Measurements from ENCODE around the gene APOC3. TPM values are rescaled to one million over a fixed set of nuclear protein-coding genes. Genes with fewer than 3 reads are reported as not detected.

APOC3 gene
- total RNA-seq, 4 donors from 2014 or later = 2.6 to 36.5 TPM; not detected in 2

- Histone ChIP-seq H3K27me3 (peaks cover 2% of the 10 kb centered on the region), H3K9me3 (no peaks in the 10 kb centered on the region), H3K36me3 (peaks cover 34% of the 10 kb centered on the region), H3K27ac (peak within 1 kb of the TSS; percentile 87), H3K4me1 (peaks cover 25% of the 10 kb centered on the region), H3K4me3 (peak within 1 kb of the TSS; percentile 97)
- WGBS = under 1% methylated on average over 22 of the region's 56 CpGs
- DNase-seq (ENCODE audit: low spot score in 2 of 2) = peak; percentile 92
- TF ChIP-seq POLR2AphosphoS5 (IDR thresholded peaks at IDR 0.05) (peak in 1 of 3 donors; percentile 44), CTCF (IDR thresholded peaks at IDR 0.05) (no peak), POLR2A (IDR thresholded peaks at IDR 0.05) (peak in 1 of 2 donors; percentile 56), EP300 (IDR thresholded peaks at IDR 0.05) (no peak)
Observed at GRCh38 chr11:116787786-116788486, 41.8 kb upstream of the APOC3 start, which contains the start of gene ZPR1. Gene ZPR1, minus strand, starts transcription at chr11:116788023. Its CDS starts 33 bp downstream, at chr11:116787990.

- Histone ChIP-seq H3K4me3 (peak overlapping the region; percentile 97), H3K4me1 (peaks cover 25% of the 10 kb centered on the region), H3K27ac (no peak overlapping the region), H3K9me3 (no peaks in the 10 kb centered on the region), H3K36me3 (peaks cover 28% of the 10 kb centered on the region), H3K27me3 (peaks cover 2% of the 10 kb centered on the region)
- no peak for TF ChIP-seq POLR2A (IDR thresholded peaks at IDR 0.05)
- no peak for TF ChIP-seq EP300 (IDR thresholded peaks at IDR 0.05)
- TF ChIP-seq CTCF (IDR thresholded peaks at IDR 0.05) = no peak
- TF ChIP-seq POLR2AphosphoS5 (IDR thresholded peaks at IDR 0.05) = no peak
- DNase-seq (ENCODE audit: low spot score in 2 of 2) = peak in 1 of 2 donors; percentile 64
- WGBS = 52% methylated on average over 4 of the region's 4 CpGs
Observed at GRCh38 chr11:116788534-116788933, 41.2 kb upstream of the APOC3 start.

GRCh38 chr11:116788975-116789374 lies 40.7 kb upstream of the APOC3 start:
- DNase-seq (ENCODE audit: low spot score in 2 of 2) = no peak
- 87% methylated on average over 3 of the region's 4 CpGs for WGBS
- Histone ChIP-seq H3K4me1 (peaks cover 25% of the 10 kb centered on the region), H3K9me3 (no peaks in the 10 kb centered on the region), H3K27me3 (peaks cover 2% of the 10 kb centered on the region), H3K27ac (no peak overlapping the region), H3K4me3 (no peak overlapping the region), H3K36me3 (peaks cover 24% of the 10 kb centered on the region)
- no peak for TF ChIP-seq POLR2AphosphoS5 (IDR thresholded peaks at IDR 0.05)
- no peak for TF ChIP-seq POLR2A (IDR thresholded peaks at IDR 0.05)
- no peak for TF ChIP-seq CTCF (IDR thresholded peaks at IDR 0.05)
- no peak for TF ChIP-seq EP300 (IDR thresholded peaks at IDR 0.05)

GRCh38 chr11:116790167-116791001 lies 39.3 kb upstream of the APOC3 start:
- TF ChIP-seq EP300 (IDR thresholded peaks at IDR 0.05) = no peak
- WGBS = 86% methylated on average over 30 of the region's 53 CpGs

GRCh38 chr11:116791002-116791812 lies 38.5 kb upstream of the APOC3 start:
- peak; percentile 82 to 88 for TF ChIP-seq CTCF (IDR thresholded peaks at IDR 0.05)
- TF ChIP-seq POLR2A (IDR thresholded peaks at IDR 0.05) = no peak
- 26% methylated on average over 25 of the region's 31 CpGs for WGBS

More at GRCh38 chr11:116790167-116791001, 39.3 kb upstream of the APOC3 start:
- no peaks in the 10 kb centered on the region for H3K9me3 ChIP-seq
- peaks cover 25% of the 10 kb centered on the region for H3K4me1 ChIP-seq
- H3K36me3 ChIP-seq = peaks cover 10% of the 10 kb centered on the region
- peaks cover 2% of the 10 kb centered on the region for H3K27me3 ChIP-seq
- DNase-seq (ENCODE audit: low spot score in 2 of 2) = peak in 1 of 2 donors; percentile 67
- H3K4me3 ChIP-seq = no peak overlapping the region
- no peak overlapping the region for H3K27ac ChIP-seq

More at GRCh38 chr11:116791002-116791812, 38.5 kb upstream of the APOC3 start:
- H3K4me1 ChIP-seq = peaks cover 25% of the 10 kb centered on the region
- no peaks in the 10 kb centered on the region for H3K9me3 ChIP-seq
- H3K36me3 ChIP-seq = peaks cover 2% of the 10 kb centered on the region
- peak; percentile 77 to 87 for DNase-seq (ENCODE audit: low spot score in 2 of 2)
- peaks cover 2% of the 10 kb centered on the region for H3K27me3 ChIP-seq
- peak overlapping the region; percentile 10 for H3K4me3 ChIP-seq
- H3K27ac ChIP-seq = no peak overlapping the region
